HCT116 (cell line): ENCODE results near the gene MST1. TPM values are rescaled to one million over a fixed set of nuclear protein-coding genes. Genes with fewer than 3 reads are reported as not detected.

ENCODE experiments used
- ATAC-seq: fragments of 200-7000 bp; cut with Tn5 transposase; 2 replicates; pipeline ENCODE4 v1.9.1; 2020; ENCODE audit warnings: mild to moderate bottlenecking, moderate library complexity
- BruUV-seq: library from RNA; stranded (reverse); fragments of 400-500 nt; replicated peaks from 2 replicates; lab custom pipeline; 2021; lab: Mats Ljungman, UMichigan
- CTCF ChIA-PET: fragments of 300-600 bp; sonication (Branson Sonifier 250); formaldehyde crosslinking; loops from one replicate; lab custom pipeline; 2021; ENCODE audit warnings: antibody characterized with exemption; lab: Charles Lee
- POLR2A ChIA-PET: fragments of 300-600, 350-600 bp; sonication (Branson Sonifier 250); formaldehyde crosslinking; loops from one replicate; lab custom pipeline; 2021; ENCODE audit warnings: antibody characterized with exemption; lab: Charles Lee
- RAD21 ChIA-PET, 2 experiments: fragments of 300-600 bp; sonication (Branson Sonifier 250); formaldehyde crosslinking; loops; one replicate each; lab custom pipeline; 2023; ENCODE audit warnings: low total read pairs in 2 of 2; ENCODE audit not compliant: uncharacterized antibody in 2 of 2, unreplicated experiment in 2 of 2, low non-redundant PET in 1 of 2; lab: Charles Lee
- DNase-seq: peaks from one replicate; pipeline ENCODE4 v3.0.0-alpha.2; 2010; ENCODE audit warnings: low read depth, low spot score
- H2AFZ ChIP-seq: fragments of 200-600 bp; shearing (Covaris generic), sonication (generic); 2 replicates; pipeline ENCODE4 v1.6.1; 2017; ENCODE audit warnings: low read depth, mixed run types, mixed read lengths, antibody characterized with exemption, low read length; ENCODE audit not compliant: poor library complexity, severe bottlenecking
- H3K27ac ChIP-seq: 2 replicates; pipeline ENCODE4 v1.5.1; 2012; ENCODE audit warnings: low read depth, low read length
- H3K27me3 ChIP-seq: fragments of 200-600 bp; sonication (generic); 2 replicates; pipeline ENCODE4 v1.6.1; 2016; ENCODE audit warnings: mixed run types, low read length, mixed read lengths; ENCODE audit not compliant: insufficient read depth
- H3K36me3 ChIP-seq, 2 experiments: fragments of 200-500 bp in 1 of 2; fragments of 200-600 bp in 1 of 2; sonication (Bioruptor generic) in 1 of 2; sonication (generic) in 1 of 2; 2 replicates each; pipeline versions ENCODE4 v1.5.1 to v1.6.1; 2014 to 2016; ENCODE audit warnings: low read length in 2 of 2, inconsistent platforms in 1 of 2, mixed read lengths in 1 of 2, mixed run types in 1 of 2; ENCODE audit not compliant: insufficient read depth in 2 of 2, control insufficient read depth in 1 of 2
- H3K4me1 ChIP-seq, 2 experiments: fragments of 200-600 bp in 1 of 2; sonication (generic) in 1 of 2; 2 replicates each; pipeline versions ENCODE4 v1.5.1 to v1.6.1; 2012 to 2017; ENCODE audit warnings: low read length in 2 of 2, inconsistent platforms in 1 of 2, mild to moderate bottlenecking in 1 of 2, mixed read lengths in 1 of 2, mixed run types in 1 of 2, moderate library complexity in 1 of 2; ENCODE audit not compliant: insufficient read depth in 2 of 2, control insufficient read depth in 1 of 2
- H3K4me2 ChIP-seq: fragments of 200-600 bp; sonication (generic); 2 replicates; pipeline ENCODE4 v1.6.1; 2017; ENCODE audit warnings: mixed run types, low read length, mixed read lengths
- H3K4me3 ChIP-seq, 2 experiments: fragments of 200-600 bp in 1 of 2; sonication (generic) in 1 of 2; replicated peaks in 1 of 2; 2 replicates each; pipeline ENCODE4 v1.5.1; 2011 to 2016; ENCODE audit warnings: low read length in 2 of 2, control low read depth in 1 of 2, low read depth in 1 of 2, mild to moderate bottlenecking in 1 of 2, mixed read lengths in 1 of 2, mixed run types in 1 of 2
- H3K79me2 ChIP-seq: fragments of 200-600 bp; sonication (generic); 2 replicates; pipeline ENCODE4 v1.6.1; 2017; ENCODE audit warnings: mild to moderate bottlenecking, mixed run types, low read length, moderate library complexity, mixed read lengths; ENCODE audit not compliant: insufficient read depth
- H3K9ac ChIP-seq: fragments of 200-600 bp; sonication (generic); 2 replicates; pipeline ENCODE4 v1.6.1; 2016; ENCODE audit warnings: low read length, mixed read lengths
- H3K9me2 ChIP-seq: fragments of 200-600 bp; sonication (generic), shearing (Covaris generic); 2 replicates; pipeline ENCODE4 v1.6.1; 2017; ENCODE audit warnings: mixed run types, mild to moderate bottlenecking, moderate library complexity; ENCODE audit not compliant: insufficient read depth
- H3K9me3 ChIP-seq, 2 experiments: fragments of 200-500 bp in 1 of 2; fragments of 200-600 bp in 1 of 2; sonication (Bioruptor generic) in 1 of 2; sonication (generic) in 1 of 2; 2 replicates each; pipeline ENCODE4 v1.6.1; 2014 to 2017; ENCODE audit warnings: low read length in 2 of 2, mixed read lengths in 2 of 2, inconsistent platforms in 1 of 2, low read depth in 1 of 2, mild to moderate bottlenecking in 1 of 2, mixed run types in 1 of 2, moderate library complexity in 1 of 2; ENCODE audit not compliant: control insufficient read depth in 1 of 2, insufficient read depth in 1 of 2
- H4K20me1 ChIP-seq: fragments of 200-600 bp; sonication (generic), shearing (Covaris generic); 2 replicates; pipeline ENCODE4 v1.6.1; 2017; ENCODE audit warnings: mixed run types, mild to moderate bottlenecking, moderate library complexity; ENCODE audit not compliant: insufficient read depth
- CTCF ChIP-seq, 3 experiments: fragments of 200-600 bp in 1 of 3; sonication (generic) in 1 of 3; IDR thresholded peaks in 2 of 3; conservative IDR thresholded peaks in 1 of 3; 2 replicates each; pipeline ENCODE4 v1.5.1; 2012 to 2017; ENCODE audit warnings: low read depth in 2 of 3, low read length in 2 of 3, antibody characterized with exemption in 1 of 3, borderline replicate concordance in 1 of 3, control low read depth in 1 of 3, mild to moderate bottlenecking in 1 of 3, mixed read lengths in 1 of 3, mixed run types in 1 of 3, moderate library complexity in 1 of 3; ENCODE audit not compliant: insufficient read depth in 1 of 3
- EGR1 ChIP-seq: IDR thresholded peaks from 2 replicates; pipeline ENCODE4 v1.6.1; 2012; ENCODE audit warnings: low read depth
- ELF1 ChIP-seq: IDR thresholded peaks from 2 replicates; pipeline ENCODE4 v1.6.1; 2012; ENCODE audit warnings: low read depth, borderline replicate concordance
- EZH2phosphoT487 ChIP-seq: fragments of 200-600 bp; IDR thresholded peaks from 2 replicates; pipeline ENCODE4 v1.6.1; 2018; ENCODE audit warnings: antibody characterized with exemption, borderline replicate concordance
- JUND ChIP-seq: IDR thresholded peaks from 2 replicates; pipeline ENCODE4 v1.6.1; 2012
- POLR2A ChIP-seq: IDR thresholded peaks from 2 replicates; pipeline ENCODE4 v1.7.0; 2011; ENCODE audit warnings: borderline replicate concordance; ENCODE audit not compliant: insufficient read depth, insufficient read length; ENCODE audit errors: extremely low read depth
- POLR2AphosphoS5 ChIP-seq: IDR thresholded peaks from 2 replicates; pipeline ENCODE4 v1.6.1; 2011; ENCODE audit warnings: mild to moderate bottlenecking, low read depth, low read length, moderate library complexity
- RAD21 ChIP-seq: IDR thresholded peaks from 2 replicates; pipeline ENCODE4 v1.6.1; 2012; ENCODE audit warnings: low read depth, mild to moderate bottlenecking
- SP1 ChIP-seq: IDR thresholded peaks from 2 replicates; pipeline ENCODE4 v1.6.1; 2012; ENCODE audit warnings: low read depth
- SRF ChIP-seq: IDR thresholded peaks from 2 replicates; pipeline ENCODE4 v1.6.1; 2012; ENCODE audit warnings: low read depth
- TCF7L2 ChIP-seq: IDR thresholded peaks from 2 replicates; pipeline ENCODE4 v1.7.0; 2011; ENCODE audit warnings: borderline replicate concordance, inconsistent platforms; ENCODE audit not compliant: insufficient read depth, insufficient read length; ENCODE audit errors: extremely low read depth
- ZBTB33 ChIP-seq: IDR thresholded peaks from 2 replicates; pipeline ENCODE4 v1.6.1; 2011; ENCODE audit warnings: mild to moderate bottlenecking, low read length, moderate library complexity; ENCODE audit not compliant: insufficient replicate concordance; ENCODE audit errors: extremely low read depth
- ZFX ChIP-seq: fragments of 450-650 bp; IDR thresholded peaks from 2 replicates; pipeline ENCODE4 v1.6.1; 2017
- ZNF274 ChIP-seq: fragments of 200-500 bp; sonication (Bioruptor generic); IDR thresholded peaks from 2 replicates; pipeline ENCODE4 v1.6.1; 2014; ENCODE audit warnings: mild to moderate bottlenecking, low read depth, low read length, inconsistent platforms
- intact Hi-C: fragments of 100-400 bp; cut with micrococcal nuclease; formaldehyde crosslinking; loops from 2 replicates; pipeline ENCODE4 v1.10.0; 2022
- total RNA-seq: library from RNA; stranded (reverse); gene quantifications from one replicate; pipeline ENCODE4 v1.2.1, GENCODE V29; 2021; ENCODE audit not compliant: unreplicated experiment

Gene MST1
- total RNA-seq, 1 experiment from 2014 or later: 15.4 TPM

- RAD21 ChIA-PET: no interaction called here
- TF ChIP-seq POLR2AphosphoS5 (0 out of 2 replicates have a peak, but pooled peaks have one; percentile 18), EZH2phosphoT487 (no peak)
- H4K20me1 ChIP-seq: no peaks in the 10 kb centered on the region
These were observed 23.5 kb upstream of the MST1 start for GRCh38 chr3:49712631-49713317.

GRCh38 chr3:49712166-49712565 lies 22.9 kb upstream of the MST1 start:
- Histone ChIP-seq H3K79me2 (no peaks in the 10 kb centered on the region), H3K9me2 (no peaks in the 10 kb centered on the region), H3K9me3 (no peaks in the 10 kb centered on the region), H3K4me3 (no peak overlapping the region), H3K4me2 (no peak overlapping the region), H3K27me3 (no peaks in the 10 kb centered on the region), H2AFZ (no peak overlapping the region), H3K4me1 (no peaks in the 10 kb centered on the region), H4K20me1 (no peaks in the 10 kb centered on the region), H3K27ac (no peak overlapping the region), H3K9ac (no peak overlapping the region), H3K36me3 (no peaks in the 10 kb centered on the region; a peak in 2 of 4 replicates)
- ATAC-seq (no peak), DNase-seq (no peak)
- CTCF ChIA-PET: no interaction called here
- POLR2A ChIA-PET: no interaction called here
- TF ChIP-seq ZFX (no peak), POLR2A (no peak), JUND (no peak), SRF (no peak), TCF7L2 (no peak), CTCF (IDR thresholded peaks at IDR 0.05 in 2 of 3, conservative IDR thresholded peaks at IDR 0.05 in 1 of 3; ENCODE audit: borderline replicate concordance in 1 of 3, insufficient read depth in 1 of 3, low read depth in 2 of 3, low read length in 2 of 3) (no peak), EZH2phosphoT487 (no peak), ELF1 (no peak), ZNF274 (no peak), RAD21 (no peak), EGR1 (no peak), SP1 (no peak), ZBTB33 (no peak)
- intact Hi-C loops: no loop called here
- no TSS peak for BruUV-seq
- RAD21 ChIA-PET: no interaction called here

More at GRCh38 chr3:49712631-49713317, 23.5 kb upstream of the MST1 start:
- ATAC-seq (no peak), DNase-seq (no peak)
- Histone ChIP-seq H3K9me3 (no peaks in the 10 kb centered on the region), H3K36me3 (no peaks in the 10 kb centered on the region; a peak in 2 of 4 replicates), H3K27me3 (no peaks in the 10 kb centered on the region), H3K27ac (no peak overlapping the region), H3K79me2 (no peaks in the 10 kb centered on the region), H2AFZ (no peak overlapping the region), H3K4me3 (no peak overlapping the region), H3K4me1 (no peaks in the 10 kb centered on the region), H3K4me2 (no peak overlapping the region), H3K9me2 (no peaks in the 10 kb centered on the region), H3K9ac (no peak overlapping the region)
- ChIA-PET CTCF (interaction anchor here (0.7 kb wide), 1 partner anchor 11 kb away, joined by 3 read pairs; no protein-coding TSS in a partner anchor), POLR2A (no interaction called here)
- intact Hi-C loops: no loop called here
- BruUV-seq: no TSS peak
